ENCODE data around the gene PRR23E. TPM values are rescaled to one million over a fixed set of nuclear protein-coding genes. Genes with fewer than 3 reads are reported as not detected.

PRR23E gene
- total and polyA plus RNA-seq, 3 experiments from 2014 or later, result not detected

DNA sequence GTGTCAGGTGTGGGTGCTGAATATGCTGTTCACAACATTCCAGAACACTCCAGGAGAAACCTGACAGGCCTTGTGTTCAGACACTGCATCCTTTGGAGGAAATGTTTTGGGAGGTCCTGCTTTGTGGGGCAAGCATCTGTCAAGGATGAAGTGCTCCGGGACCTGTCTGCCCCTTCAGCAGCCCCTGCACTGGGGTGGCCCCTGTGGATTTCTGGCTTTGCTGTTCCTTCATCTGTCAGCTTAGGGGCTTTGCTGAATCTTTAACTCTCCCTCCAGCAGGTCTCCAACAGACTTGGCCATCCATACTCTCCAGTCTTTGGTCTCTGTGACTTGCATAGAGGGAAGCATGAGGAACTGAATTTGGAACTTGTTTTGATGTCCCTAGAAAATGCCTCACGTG is 3.1 kb downstream of the PRR23E start:
- H3K36me3 Mint-ChIP-seq, result no peaks in the 10 kb centered on the region
- DNase-seq, result no peak
- ChIA-PET POLR2A (no interaction called here), CTCF (interaction anchor here (1.0 kb wide), 1 partner anchor 14 kb away, joined by 3 read pairs; no protein-coding TSS in a partner anchor)
- Histone ChIP-seq H3K4me1 (ENCODE audit: insufficient read depth, low read length) (no peaks in the 10 kb centered on the region), H3K4me3 (ENCODE audit: low read length) (no peak overlapping the region), H3K27me3 (ENCODE audit: insufficient read depth, low read length, poor library complexity, severe bottlenecking) (no peaks in the 10 kb centered on the region), H3K9me3 (ENCODE audit: low read length) (no peaks in the 10 kb centered on the region), H3K27ac (ENCODE audit: low read depth, low read length) (no peak overlapping the region), H3K36me3 (ENCODE audit: insufficient read depth, low read length) (no peaks in the 10 kb centered on the region)
- H3K9me3 Mint-ChIP-seq, result peaks cover 2 to 7% (median 5%) of the 10 kb centered on the region in 5 donors
- H3K4me1 Mint-ChIP-seq, result no peaks in the 10 kb centered on the region
- no peak overlapping the region for H3K27ac Mint-ChIP-seq
- H3K27me3 Mint-ChIP-seq, result peaks cover 3 to 11% of the 10 kb centered on the region in 2 donors
- H3K4me3 Mint-ChIP-seq, result no peak overlapping the region

DNA sequence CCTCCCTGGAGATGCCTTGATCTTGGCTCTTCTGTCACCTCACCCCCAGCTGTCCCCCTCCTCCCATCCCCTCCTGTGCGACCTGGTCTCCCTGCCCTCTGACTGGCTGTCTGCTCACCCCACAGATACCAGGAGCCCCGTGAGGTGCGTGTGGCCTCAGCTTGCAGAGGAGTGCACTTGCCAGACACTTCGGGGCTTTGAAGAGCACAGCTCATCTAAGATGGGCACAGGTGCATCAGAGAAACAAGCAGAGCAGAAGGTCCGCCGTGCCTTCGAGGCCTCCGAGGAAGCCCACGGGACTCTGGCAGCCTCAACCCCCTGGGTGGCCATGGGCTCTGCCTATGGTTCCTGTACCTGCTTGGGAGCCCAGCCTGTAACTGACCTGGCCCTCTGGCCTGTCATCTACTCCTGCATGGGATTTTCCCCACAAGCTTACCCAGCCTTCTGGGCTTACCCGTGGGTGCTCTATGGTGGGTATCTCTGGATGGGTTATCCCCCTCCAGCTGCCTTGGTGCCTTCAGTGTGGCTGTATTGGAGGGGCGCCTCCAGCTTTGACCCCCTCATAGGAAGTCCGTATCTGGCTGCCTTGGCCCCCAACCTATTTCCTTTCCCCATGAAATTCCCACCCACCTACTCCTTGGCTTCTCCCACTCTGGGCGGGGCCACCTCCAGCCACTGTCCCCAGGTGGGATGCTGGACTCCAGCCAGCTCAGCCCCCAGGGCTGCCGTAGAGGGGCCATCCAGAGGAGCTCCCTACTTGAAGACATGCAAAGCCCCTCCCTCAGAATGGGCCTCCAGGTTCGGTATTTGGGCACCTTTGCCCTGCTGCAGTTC is 3.8 kb downstream of the PRR23E start:
- CTCF ChIA-PET, result no interaction called here
- H3K27me3 Mint-ChIP-seq, result peaks cover 3 to 16% of the 10 kb centered on the region in 2 donors

DNA sequence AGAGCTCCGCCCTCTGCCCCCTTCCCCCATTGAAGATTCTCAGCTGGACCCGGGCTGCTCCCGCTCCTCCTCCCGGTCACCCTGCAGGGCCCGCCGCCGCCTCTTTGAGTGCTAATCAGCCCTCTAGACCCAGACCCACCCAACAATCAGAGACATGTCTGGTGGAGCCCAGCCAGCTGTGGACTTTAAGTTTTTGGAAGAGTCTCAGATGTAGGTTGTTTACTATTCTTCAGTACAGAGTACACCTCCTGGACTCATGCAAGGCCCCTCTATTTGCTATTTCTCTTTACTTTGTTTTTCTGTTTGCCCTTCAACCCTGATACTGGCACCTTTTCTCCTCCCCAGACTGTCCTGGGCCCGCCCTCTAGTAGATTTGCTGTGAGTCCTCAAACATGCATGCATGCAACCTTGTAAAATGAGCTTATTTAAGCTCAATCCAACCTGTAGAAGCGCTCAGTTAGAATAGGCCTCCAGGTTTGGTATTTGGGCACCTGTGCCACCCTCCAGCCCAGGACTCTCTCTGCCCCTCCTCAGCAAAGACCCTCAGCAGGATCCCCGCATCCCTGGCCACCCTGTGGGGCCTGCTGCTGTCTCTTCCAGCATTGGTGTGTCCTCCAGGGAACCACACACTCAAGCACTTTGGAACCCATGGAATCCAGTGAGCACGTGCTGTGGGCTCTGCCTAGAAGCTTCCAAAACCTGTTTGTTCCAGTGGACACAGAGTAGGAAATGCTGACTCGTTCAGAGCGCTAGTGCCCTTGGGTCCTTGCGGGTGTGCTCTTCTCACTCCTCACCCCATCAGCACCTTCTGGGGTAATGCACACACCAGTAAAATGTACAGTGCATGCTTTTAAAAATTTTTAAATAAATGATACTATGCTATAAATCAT is 4.6 kb downstream of the PRR23E start:
- DNase-seq, result no peak
- no peak overlapping the region for H3K27ac Mint-ChIP-seq
- peak overlapping the region in 1 of 7 donors; percentile 57 for H3K4me3 Mint-ChIP-seq
- Histone ChIP-seq H3K36me3 (ENCODE audit: insufficient read depth, low read length) (no peaks in the 10 kb centered on the region), H3K4me3 (ENCODE audit: low read length) (no peak overlapping the region), H3K9me3 (ENCODE audit: low read length) (no peaks in the 10 kb centered on the region), H3K4me1 (ENCODE audit: insufficient read depth, low read length) (no peaks in the 10 kb centered on the region), H3K27me3 (ENCODE audit: insufficient read depth, low read length, poor library complexity, severe bottlenecking) (no peaks in the 10 kb centered on the region), H3K27ac (ENCODE audit: low read depth, low read length) (no peak overlapping the region)
- no peaks in the 10 kb centered on the region for H3K4me1 Mint-ChIP-seq
- H3K27me3 Mint-ChIP-seq, result peaks cover 3 to 16% of the 10 kb centered on the region in 2 donors
- POLR2A ChIA-PET, result no interaction called here
- no peaks in the 10 kb centered on the region for H3K36me3 Mint-ChIP-seq
- H3K9me3 Mint-ChIP-seq, result peaks cover 0 to 2% (median 0%) of the 10 kb centered on the region in 5 donors
- CTCF ChIA-PET, result no interaction called here

More for the DNA sequence above, 3.8 kb downstream of the PRR23E start:
- Histone ChIP-seq H3K9me3 (ENCODE audit: low read length) (no peaks in the 10 kb centered on the region), H3K4me1 (ENCODE audit: insufficient read depth, low read length) (no peaks in the 10 kb centered on the region), H3K27ac (ENCODE audit: low read depth, low read length) (no peak overlapping the region), H3K27me3 (ENCODE audit: insufficient read depth, low read length, poor library complexity, severe bottlenecking) (no peaks in the 10 kb centered on the region), H3K36me3 (ENCODE audit: insufficient read depth, low read length) (no peaks in the 10 kb centered on the region), H3K4me3 (ENCODE audit: low read length) (no peak overlapping the region)
- no peak overlapping the region for H3K4me3 Mint-ChIP-seq
- H3K27ac Mint-ChIP-seq, result no peak overlapping the region
- POLR2A ChIA-PET, result no interaction called here
- no peaks in the 10 kb centered on the region for H3K4me1 Mint-ChIP-seq
- no peaks in the 10 kb centered on the region for H3K36me3 Mint-ChIP-seq
- peaks cover 0 to 5% (median 4%) of the 10 kb centered on the region in 5 donors for H3K9me3 Mint-ChIP-seq
- no peak for DNase-seq

DNA sequence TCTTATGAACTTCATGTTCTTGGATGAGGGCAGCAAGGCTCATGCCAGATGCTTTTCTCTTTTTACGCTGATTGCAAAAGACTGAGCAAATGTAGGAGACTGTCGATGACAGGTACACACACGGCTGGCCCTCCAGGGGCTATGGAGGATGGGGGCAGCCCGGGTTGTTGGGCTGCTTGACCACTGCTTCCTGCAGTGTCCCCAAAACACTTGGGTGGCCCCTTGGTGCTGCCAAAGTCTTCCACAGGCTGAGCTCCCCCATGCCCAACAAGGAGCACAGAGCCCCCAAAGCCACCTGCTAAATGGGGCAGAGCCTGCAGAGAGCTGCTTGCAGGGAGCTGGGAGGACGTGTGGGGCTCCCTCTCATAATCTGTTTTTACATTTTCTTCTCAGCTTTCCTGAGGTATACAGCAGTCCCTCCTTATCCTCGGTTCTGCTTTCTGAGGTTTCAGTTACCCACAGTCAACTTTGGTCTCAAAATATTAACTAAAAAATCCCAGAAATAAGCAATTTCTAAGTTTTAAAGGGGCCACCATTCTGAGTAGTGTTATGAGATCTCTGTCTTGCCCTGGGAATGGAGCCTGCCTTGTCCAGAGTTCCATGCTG is 7.3 kb downstream of the PRR23E start:
- Histone ChIP-seq H3K27me3 (ENCODE audit: insufficient read depth, low read length, poor library complexity, severe bottlenecking) (no peaks in the 10 kb centered on the region), H3K4me1 (ENCODE audit: insufficient read depth, low read length) (no peaks in the 10 kb centered on the region), H3K9me3 (ENCODE audit: low read length) (no peaks in the 10 kb centered on the region), H3K27ac (ENCODE audit: low read depth, low read length) (no peak overlapping the region), H3K4me3 (ENCODE audit: low read length) (no peak overlapping the region), H3K36me3 (ENCODE audit: insufficient read depth, low read length) (no peaks in the 10 kb centered on the region)
- H3K27ac Mint-ChIP-seq, result no peak overlapping the region
- no peaks in the 10 kb centered on the region for H3K9me3 Mint-ChIP-seq
- H3K4me1 Mint-ChIP-seq, result no peaks in the 10 kb centered on the region
- ChIA-PET POLR2A (no interaction called here), CTCF (no interaction called here)
- peaks cover 4 to 16% of the 10 kb centered on the region in 2 donors for H3K27me3 Mint-ChIP-seq
- no peaks in the 10 kb centered on the region for H3K36me3 Mint-ChIP-seq
- DNase-seq, result no peak
- no peak overlapping the region for H3K4me3 Mint-ChIP-seq

DNA sequence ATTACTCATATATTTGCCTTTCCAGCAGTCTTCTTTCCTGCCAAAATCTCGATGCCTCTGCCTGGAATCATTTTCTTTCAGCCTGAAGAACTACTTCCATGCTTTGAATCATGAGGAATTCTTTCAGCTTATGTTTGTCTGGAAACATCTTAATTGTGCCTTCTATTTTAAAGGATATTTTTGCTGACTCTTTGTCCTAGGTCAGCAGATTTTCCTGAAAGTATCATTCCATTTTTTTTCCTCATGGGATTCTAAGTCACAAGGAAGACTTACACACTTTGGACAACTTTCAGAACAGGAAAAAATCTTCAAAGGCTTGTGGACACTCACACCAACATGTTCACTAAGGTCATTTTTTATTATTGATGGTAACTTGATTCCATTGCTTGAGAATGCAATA is 10.1 kb downstream of the PRR23E start:
- Mint-ChIP-seq H3K27me3 (peaks cover 2 to 26% of the 10 kb centered on the region in 2 donors), H3K4me1 (no peaks in the 10 kb centered on the region), H3K4me3 (no peak overlapping the region), H3K9me3 (no peaks in the 10 kb centered on the region), H3K36me3 (no peaks in the 10 kb centered on the region), H3K27ac (no peak overlapping the region)
- Histone ChIP-seq H3K4me3 (ENCODE audit: low read length) (no peak overlapping the region), H3K27ac (ENCODE audit: low read depth, low read length) (no peak overlapping the region), H3K27me3 (ENCODE audit: insufficient read depth, low read length, poor library complexity, severe bottlenecking) (no peaks in the 10 kb centered on the region), H3K9me3 (ENCODE audit: low read length) (no peaks in the 10 kb centered on the region), H3K4me1 (ENCODE audit: insufficient read depth, low read length) (no peaks in the 10 kb centered on the region), H3K36me3 (ENCODE audit: insufficient read depth, low read length) (no peaks in the 10 kb centered on the region)
- DNase-seq, result no peak
- ChIA-PET POLR2A (no interaction called here), CTCF (no interaction called here)

DNA sequence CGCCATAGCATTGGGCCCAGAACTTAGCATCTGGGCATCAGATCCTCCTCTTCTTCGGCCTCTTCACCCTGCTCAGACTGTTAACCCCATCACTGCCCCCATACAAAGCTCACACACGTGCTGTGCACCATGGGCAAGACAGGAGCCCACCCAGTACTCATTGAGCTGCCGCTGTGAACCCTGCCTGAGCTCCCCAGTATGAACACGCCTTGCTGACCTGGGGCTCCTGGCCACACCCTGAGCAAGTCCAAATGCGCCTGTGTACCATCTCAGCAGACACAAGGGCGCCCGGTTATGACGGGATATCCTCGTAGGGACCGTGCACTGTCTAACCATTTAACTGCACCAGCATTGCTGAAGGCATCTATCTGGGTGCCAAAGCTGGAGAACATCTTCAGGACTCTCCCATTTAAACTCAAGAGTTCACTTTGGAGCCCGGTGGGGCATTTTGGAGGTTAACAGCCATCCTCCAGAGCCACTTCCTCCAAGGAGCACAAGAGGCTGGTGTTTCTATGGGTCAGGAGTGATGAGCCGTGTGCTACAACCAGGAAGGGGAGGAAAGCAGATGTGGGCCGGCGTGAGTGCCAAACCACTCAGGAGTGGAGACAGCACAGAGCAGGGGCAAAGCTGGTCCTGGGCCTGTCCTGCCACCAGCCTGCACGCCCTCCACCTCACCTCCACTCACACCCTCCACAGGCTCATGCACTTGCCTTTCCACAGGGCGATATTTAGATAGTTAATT is 12.1 kb downstream of the PRR23E start:
- no peaks in the 10 kb centered on the region for H3K9me3 ChIP-seq (ENCODE audit: low read length)
- H3K27me3 ChIP-seq (ENCODE audit: insufficient read depth, low read length, poor library complexity, severe bottlenecking), result no peaks in the 10 kb centered on the region
- Mint-ChIP-seq H3K4me3 (no peak overlapping the region), H3K4me1 (no peaks in the 10 kb centered on the region), H3K27ac (no peak overlapping the region), H3K9me3 (no peaks in the 10 kb centered on the region), H3K27me3 (peaks cover 5 to 21% of the 10 kb centered on the region in 2 donors), H3K36me3 (no peaks in the 10 kb centered on the region)
- POLR2A ChIA-PET, result no interaction called here
- CTCF ChIA-PET, result no interaction called here
- no peak overlapping the region for H3K27ac ChIP-seq (ENCODE audit: low read depth, low read length)
- no peak for DNase-seq
- no peaks in the 10 kb centered on the region for H3K36me3 ChIP-seq (ENCODE audit: insufficient read depth, low read length)
- H3K4me3 ChIP-seq (ENCODE audit: low read length), result no peak overlapping the region
- H3K4me1 ChIP-seq (ENCODE audit: insufficient read depth, low read length), result no peaks in the 10 kb centered on the region

DNA sequence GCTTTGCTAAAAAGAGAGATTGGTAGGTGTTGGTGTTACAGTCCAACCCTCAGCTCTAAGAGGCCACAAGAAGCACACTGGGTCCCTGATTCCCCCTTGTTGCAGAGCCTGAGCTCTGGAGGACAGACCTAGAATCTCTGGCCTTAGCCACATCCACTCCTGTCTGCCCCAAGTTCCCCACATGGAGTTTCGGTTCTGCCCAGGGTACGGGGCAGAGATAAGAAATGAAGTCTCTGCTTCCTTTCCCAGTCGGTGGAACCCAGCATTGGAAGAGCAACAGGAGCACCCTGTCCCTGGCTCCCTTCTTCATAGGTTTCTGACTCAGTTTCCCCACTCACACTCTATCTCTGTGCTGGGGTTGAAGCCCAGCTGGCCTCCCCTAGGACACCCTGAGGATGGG is 13.2 kb downstream of the PRR23E start:
- H3K27ac ChIP-seq (ENCODE audit: low read depth, low read length), result no peak overlapping the region
- no peaks in the 10 kb centered on the region for H3K27me3 ChIP-seq (ENCODE audit: insufficient read depth, low read length, poor library complexity, severe bottlenecking)
- no peaks in the 10 kb centered on the region for H3K9me3 ChIP-seq (ENCODE audit: low read length)
- DNase-seq, result no peak
- ChIA-PET POLR2A (no interaction called here), CTCF (no interaction called here)
- Mint-ChIP-seq H3K4me3 (no peak overlapping the region), H3K27ac (no peak overlapping the region), H3K36me3 (no peaks in the 10 kb centered on the region), H3K9me3 (no peaks in the 10 kb centered on the region), H3K4me1 (no peaks in the 10 kb centered on the region), H3K27me3 (peaks cover 5 to 21% of the 10 kb centered on the region in 2 donors)
- no peaks in the 10 kb centered on the region for H3K4me1 ChIP-seq (ENCODE audit: insufficient read depth, low read length)
- H3K36me3 ChIP-seq (ENCODE audit: insufficient read depth, low read length), result no peaks in the 10 kb centered on the region
- H3K4me3 ChIP-seq (ENCODE audit: low read length), result no peak overlapping the region
